Fibroblast of lung (primary cell): ENCODE measurements around the gene PTPRQ. TPM values are rescaled to one million over a fixed set of nuclear protein-coding genes. Genes with fewer than 3 reads are reported as not detected.
A peak's percentile ranks its signal among the peaks of the same experiment; 100 is the strongest.
"Not testable (repeated sequence)": the region's sequence is repeated elsewhere in the genome, so short reads cannot be mapped to it uniquely, and the experiment has no call there.

Source experiments
- DNase-seq, 2 donors: peaks; one replicate each; pipeline versions ENCODE4 v3.0.0 to v3.0.0-alpha.2; 2010; ENCODE audit warnings: low read depth in 2 of 2
- H2AFZ ChIP-seq: 2 replicates; pipeline ENCODE4 v1.5.1; 2012; ENCODE audit warnings: low read length, control low read depth, inconsistent platforms
- H3K27ac ChIP-seq: 2 replicates; pipeline ENCODE4 v1.5.1; 2011; ENCODE audit warnings: low read length, control low read depth; ENCODE audit not compliant: insufficient read depth
- H3K27me3 ChIP-seq: 2 replicates; pipeline ENCODE4 v1.5.1; 2011; ENCODE audit warnings: mild to moderate bottlenecking, low read length; ENCODE audit not compliant: control insufficient read depth, insufficient read depth
- H3K36me3 ChIP-seq: 2 replicates; pipeline ENCODE4 v1.5.1; 2011; ENCODE audit warnings: low read length; ENCODE audit not compliant: control insufficient read depth, insufficient read depth
- H3K4me1 ChIP-seq: 2 replicates; pipeline ENCODE4 v1.5.1; 2011; ENCODE audit warnings: low read length; ENCODE audit not compliant: control insufficient read depth, insufficient read depth; ENCODE audit errors: extremely low read depth
- H3K4me2 ChIP-seq: 2 replicates; pipeline ENCODE4 v1.5.1; 2011; ENCODE audit warnings: low read length, control low read depth; ENCODE audit not compliant: insufficient read depth; ENCODE audit errors: extremely low read depth
- H3K4me3 ChIP-seq, 4 experiments: fragments of 200-600 bp in 1 of 4; sonication (generic) in 1 of 4; replicated peaks in 1 of 4; 2 replicates each; pipeline ENCODE4 v1.5.1; 2011 to 2016; ENCODE audit warnings: low read length in 4 of 4, low read depth in 3 of 4, mild to moderate bottlenecking in 3 of 4, control low read depth in 2 of 4, inconsistent platforms in 1 of 4, mixed read lengths in 1 of 4; ENCODE audit not compliant: insufficient read depth in 1 of 4; ENCODE audit errors: control extremely low read depth in 1 of 4
- H3K79me2 ChIP-seq: 2 replicates; pipeline ENCODE4 v1.5.1; 2012; ENCODE audit warnings: mild to moderate bottlenecking, low read length, inconsistent platforms; ENCODE audit not compliant: control insufficient read depth, insufficient read depth
- H3K9ac ChIP-seq: 2 replicates; pipeline ENCODE4 v1.5.1; 2011; ENCODE audit warnings: mild to moderate bottlenecking, low read length, control low read depth; ENCODE audit not compliant: insufficient read depth
- H3K9me3 ChIP-seq: 2 replicates; pipeline ENCODE4 v1.5.1; 2012; ENCODE audit warnings: low read depth, low read length; ENCODE audit not compliant: control insufficient read depth, insufficient read depth
- H4K20me1 ChIP-seq: 2 replicates; pipeline ENCODE4 v1.5.1; 2011; ENCODE audit warnings: low read length; ENCODE audit not compliant: control insufficient read depth, insufficient read depth; ENCODE audit errors: extremely low read depth
- CTCF ChIP-seq, 2 donors: IDR thresholded peaks in 1 of 2; conservative IDR thresholded peaks in 1 of 2; 1 replicate in 1 of 2; 2 replicates in 1 of 2; pipeline ENCODE4 v1.5.1; 2011 to 2012; ENCODE audit warnings: low read length in 2 of 2, control low read depth in 1 of 2, inconsistent platforms in 1 of 2, low read depth in 1 of 2, mild to moderate bottlenecking in 1 of 2
- EZH2 ChIP-seq: IDR thresholded peaks from 2 replicates; pipeline ENCODE4 v1.5.1; 2012; ENCODE audit warnings: low read length, control low read depth, mild to moderate bottlenecking; ENCODE audit errors: missing control alignments
- polyA plus RNA-seq, 2 donors: library from polyadenylated mRNA; depleted of rRNA in 1 of 2; stranded (reverse) in 1 of 2; unstranded in 1 of 2; fragments of >200 nt; gene quantifications; 2 replicates each; pipeline ENCODE4 v1.2.1, GENCODE V29; 2011 to 2012; ENCODE audit warnings: missing spikeins in 1 of 2
- total RNA-seq: library from RNA; depleted of rRNA; stranded (reverse); fragments of >200 nt; gene quantifications from 2 replicates; pipeline ENCODE4 v1.2.1, GENCODE V29; 2014

PTPRQ gene
- total and polyA plus RNA-seq, 2 donors (not counting 1 experiment from before 2014, with no cell fraction given), result 1.3 to 7.7 TPM

GRCh38 chr12:80472911-80473500 lies 29.0 kb downstream of the PTPRQ start:
- no peaks in the 10 kb centered on the region for H3K27me3 ChIP-seq
- no peak overlapping the region for H3K4me3 ChIP-seq
- H3K9me3 ChIP-seq, result no peaks in the 10 kb centered on the region
- no peaks in the 10 kb centered on the region for H3K79me2 ChIP-seq
- no peaks in the 10 kb centered on the region for H3K4me1 ChIP-seq
- H3K9ac ChIP-seq, result no peak overlapping the region
- no peaks in the 10 kb centered on the region for H4K20me1 ChIP-seq
- no peak for TF ChIP-seq EZH2
- TF ChIP-seq CTCF (conservative IDR thresholded peaks at IDR 0.05 in 1 of 2, IDR thresholded peaks at IDR 0.05 in 1 of 2; ENCODE audit: low read depth in 1 of 2, low read length in 2 of 2), result peak; percentile 42 to 51
- H3K27ac ChIP-seq, result no peak overlapping the region
- peak; percentile 78 to 90 for DNase-seq
- H3K36me3 ChIP-seq, result no peaks in the 10 kb centered on the region
- H2AFZ ChIP-seq, result peak overlapping the region; percentile 41
- H3K4me2 ChIP-seq, result no peak overlapping the region

- not testable (repeated sequence) for H4K20me1 ChIP-seq, H3K4me3 ChIP-seq, DNase-seq, H3K4me1 ChIP-seq, H3K36me3 ChIP-seq, H3K79me2 ChIP-seq, H3K9ac ChIP-seq, H3K27ac ChIP-seq, H3K9me3 ChIP-seq, H2AFZ ChIP-seq, H3K27me3 ChIP-seq, H3K4me2 ChIP-seq
Observed at GRCh38 chr12:80477521-80478145, 33.6 kb downstream of the PTPRQ start.

- no peaks in the 10 kb centered on the region for H3K9me3 ChIP-seq
- DNase-seq, result peak in 1 of 2 donors; percentile 59
- H3K4me1 ChIP-seq, result no peaks in the 10 kb centered on the region
- no peak overlapping the region for H3K9ac ChIP-seq
- H3K27ac ChIP-seq, result no peak overlapping the region
- no peak for TF ChIP-seq CTCF (conservative IDR thresholded peaks at IDR 0.05 in 1 of 2, IDR thresholded peaks at IDR 0.05 in 1 of 2; ENCODE audit: low read depth in 1 of 2, low read length in 2 of 2)
- no peak for TF ChIP-seq EZH2
- H3K36me3 ChIP-seq, result no peaks in the 10 kb centered on the region
- no peak overlapping the region for H3K4me3 ChIP-seq
- no peaks in the 10 kb centered on the region for H3K79me2 ChIP-seq
- no peak overlapping the region for H3K4me2 ChIP-seq
- no peak overlapping the region for H2AFZ ChIP-seq
- no peaks in the 10 kb centered on the region for H3K27me3 ChIP-seq
- H4K20me1 ChIP-seq, result no peaks in the 10 kb centered on the region
Observed at GRCh38 chr12:80484746-80485145, 40.7 kb downstream of the PTPRQ start.
